Measurements from ENCODE around the gene TMEM248.

Gene TMEM248

GRCh38 chr7:67006965-67007364, 85.9 kb downstream of the TMEM248 start:
- no peak for DNase-seq

Data from activated CD4-positive, alpha-beta T cell treated with anti-CD3 and anti-CD28 coated beads for 1 hour (primary cell).